ENCODE results near the gene P2RY4. TPM values are rescaled to one million over a fixed set of nuclear protein-coding genes. Genes with fewer than 3 reads are reported as not detected.
"Not testable (repeated sequence)": the region's sequence is repeated elsewhere in the genome, so short reads cannot be mapped to it uniquely, and the experiment has no call there.

Gene P2RY4
- polyA plus RNA-seq, 3 donors, result 0.14 to 0.68 (median 0.56) TPM

- DNase-seq, result no peak
These were observed 15.1 kb downstream of the P2RY4 start for GRCh38 chrX:70244881-70245280.

GRCh38 chrX:70243601-70244000 lies 16.4 kb downstream of the P2RY4 start:
- not testable (repeated sequence) for DNase-seq

GRCh38 chrX:70241501-70241900 lies 18.5 kb downstream of the P2RY4 start:
- no peak for DNase-seq

GRCh38 chrX:70240751-70241150 lies 19.3 kb downstream of the P2RY4 start:
- no peak for DNase-seq

- DNase-seq, result no peak
These were observed 25.6 kb downstream of the P2RY4 start, which contains the start of gene AWAT1 for GRCh38 chrX:70234355-70234754. Gene AWAT1 (plus strand): TSS chrX:70234655. CDS start chrX:70234696, 41 bp downstream.

- no peak for DNase-seq
These were observed 28.3 kb downstream of the P2RY4 start for GRCh38 chrX:70231666-70232065.

- DNase-seq, result no peak
These were observed 33.3 kb downstream of the P2RY4 start for GRCh38 chrX:70226687-70227086.

- DNase-seq, result no peak
These were observed 34.0 kb downstream of the P2RY4 start for GRCh38 chrX:70226048-70226447.

GRCh38 chrX:70219938-70220764 lies 39.9 kb downstream of the P2RY4 start:
- no peak for DNase-seq

GRCh38 chrX:70209570-70209969 lies 50.4 kb downstream of the P2RY4 start:
- DNase-seq, result not testable (repeated sequence)

- no peak for DNase-seq
These were observed 51.5 kb downstream of the P2RY4 start for GRCh38 chrX:70208479-70208878.

Other genes starting within 250 kb of the P2RY4 start
- not detected for gene AWAT2, start 210.3 kb downstream of the P2RY4 start, polyA plus RNA-seq (ENCODE audit: insufficient read length in 3 of 3)
- not detected for gene OTUD6A, start 197.7 kb downstream of the P2RY4 start, polyA plus RNA-seq (ENCODE audit: insufficient read length in 3 of 3)
- 100 to 1,000 TPM in 2 of 3 donors, 10 to 100 TPM in 1; 88.0 to 104 (median 100) TPM for gene IGBP1, start 126.8 kb downstream of the P2RY4 start, polyA plus RNA-seq (ENCODE audit: insufficient read length in 3 of 3)
- gene DGAT2L6, start 82.7 kb downstream of the P2RY4 start, polyA plus RNA-seq (ENCODE audit: insufficient read length in 3 of 3), result under 1 TPM in 1 of 3 donors, not detected in 2; 0.22 TPM
- under 1 TPM in 1 of 3 donors, not detected in 2; 0.13 TPM for gene AWAT1, start 25.5 kb downstream of the P2RY4 start, polyA plus RNA-seq (ENCODE audit: insufficient read length in 3 of 3)
- 1 to 10 TPM in 2 of 3 donors, under 1 TPM in 1; 0.51 to 1.7 (median 1.4) TPM for gene ARR3, start 8.1 kb upstream of the P2RY4 start, polyA plus RNA-seq (ENCODE audit: insufficient read length in 3 of 3)
- 1 to 10 TPM in 2 of 3 donors, under 1 TPM in 1; 0.85 to 1.3 (median 1.2) TPM for gene RAB41, start 22.0 kb upstream of the P2RY4 start, polyA plus RNA-seq (ENCODE audit: insufficient read length in 3 of 3)
- gene PDZD11, start 29.7 kb upstream of the P2RY4 start, polyA plus RNA-seq (ENCODE audit: insufficient read length in 3 of 3), result 10 to 100 TPM; 48.8 to 59.1 (median 58.5) TPM
- gene KIF4A, start 29.9 kb upstream of the P2RY4 start, polyA plus RNA-seq (ENCODE audit: insufficient read length in 3 of 3), result 10 to 100 TPM; 17.0 to 20.6 (median 17.7) TPM
- gene GDPD2, start 163.1 kb upstream of the P2RY4 start, polyA plus RNA-seq (ENCODE audit: insufficient read length in 3 of 3), result 1 to 10 TPM; 1.4 to 2.2 (median 2.0) TPM
- gene DLG3, start 184.6 kb upstream of the P2RY4 start, polyA plus RNA-seq (ENCODE audit: insufficient read length in 3 of 3), result 10 to 100 TPM; 39.3 to 49.1 (median 39.5) TPM

Measured in renal pelvis (tissue), 4 donors.